Cerebellar nuclear complex (tissue), 1 donor: ENCODE measurements around the gene SIRPB2.

Experiments used
- DNase-seq, 2 experiments: peaks; one replicate each; lab custom pipeline; 2025; lab: John Stamatoyannopoulos, UW

SIRPB2 gene

GRCh38 chr20:1491281-1491840 is at the start of gene SIRPB2:
TSS of gene SIRPB2 (minus strand) at chr20:1491420. CDS start at chr20:1491359, 61 bp downstream.
- no peak for DNase-seq

- no peak for DNase-seq
Measured at GRCh38 chr20:1539816-1540419, 48.7 kb upstream of the SIRPB2 start.

GRCh38 chr20:1538655-1539054 is 47.4 kb upstream of the SIRPB2 start:
- no peak for DNase-seq

- DNase-seq: no peak
Measured at GRCh38 chr20:1537731-1538058, 46.5 kb upstream of the SIRPB2 start.

- no peak for DNase-seq
Measured at GRCh38 chr20:1536893-1537730, 45.9 kb upstream of the SIRPB2 start.

- no peak for DNase-seq
Measured at GRCh38 chr20:1535420-1536175, 44.4 kb upstream of the SIRPB2 start.

- no peak for DNase-seq
Measured at GRCh38 chr20:1534526-1534925, 43.3 kb upstream of the SIRPB2 start.

- DNase-seq: no peak
Measured at GRCh38 chr20:1533059-1533458, 41.8 kb upstream of the SIRPB2 start.

- no peak for DNase-seq
Measured at GRCh38 chr20:1528811-1529210, 37.6 kb upstream of the SIRPB2 start.

- no peak for DNase-seq
Measured at GRCh38 chr20:1527923-1528322, 36.7 kb upstream of the SIRPB2 start.

- DNase-seq: no peak
Measured at GRCh38 chr20:1526896-1527295, 35.7 kb upstream of the SIRPB2 start.

- DNase-seq: no peak
Measured at GRCh38 chr20:1526310-1526709, 35.1 kb upstream of the SIRPB2 start.

GRCh38 chr20:1524004-1524403 is 32.8 kb upstream of the SIRPB2 start:
- DNase-seq: no peak

GRCh38 chr20:1517010-1517409 is 25.8 kb upstream of the SIRPB2 start:
- DNase-seq: no peak

GRCh38 chr20:1513801-1514200 is 22.6 kb upstream of the SIRPB2 start:
- DNase-seq: no peak

GRCh38 chr20:1509237-1509636 is 18.0 kb upstream of the SIRPB2 start:
- no peak for DNase-seq

GRCh38 chr20:1508574-1508973 is 17.4 kb upstream of the SIRPB2 start:
- no peak for DNase-seq

GRCh38 chr20:1507276-1507675 is 16.1 kb upstream of the SIRPB2 start:
- DNase-seq: no peak

- DNase-seq: no peak
Measured at GRCh38 chr20:1505871-1506270, 14.7 kb upstream of the SIRPB2 start.

GRCh38 chr20:1505361-1505760 is 14.1 kb upstream of the SIRPB2 start:
- no peak for DNase-seq

GRCh38 chr20:1503564-1504227 is 12.5 kb upstream of the SIRPB2 start:
- no peak for DNase-seq

GRCh38 chr20:1500496-1500895 is 9.3 kb upstream of the SIRPB2 start:
- no peak for DNase-seq
